ES-I3 (cell line): ENCODE measurements around the gene CACNG5.

Experiments
- H3K36me3 ChIP-seq: 2 replicates; pipeline ENCODE4 v1.6.1; 2013; ENCODE audit warnings: mild to moderate bottlenecking, low read length, control low read depth, moderate library complexity; ENCODE audit not compliant: insufficient read depth
- H3K4me1 ChIP-seq: 2 replicates; pipeline ENCODE4 v1.6.1; 2013; ENCODE audit warnings: mild to moderate bottlenecking, control low read depth, low read length; ENCODE audit not compliant: insufficient read depth
- H3K9ac ChIP-seq: 2 replicates; pipeline ENCODE4 v1.6.1; 2013; ENCODE audit warnings: low read depth, mild to moderate bottlenecking, low read length, moderate library complexity
- H3K9me3 ChIP-seq: 2 replicates; pipeline ENCODE4 v1.6.1; 2013; ENCODE audit warnings: mild to moderate bottlenecking, low read length, moderate library complexity; ENCODE audit not compliant: control insufficient read depth, insufficient read depth

CACNG5 gene

GRCh38 chr17:66849032-66849655 is 14.2 kb downstream of the CACNG5 start:
- no peaks in the 10 kb centered on the region; the same call in 1 of the 2 replicates for H3K9me3 ChIP-seq
- no peaks in the 10 kb centered on the region for H3K4me1 ChIP-seq
- H3K9ac ChIP-seq: no peak overlapping the region
- no peaks in the 10 kb centered on the region for H3K36me3 ChIP-seq

DNA sequence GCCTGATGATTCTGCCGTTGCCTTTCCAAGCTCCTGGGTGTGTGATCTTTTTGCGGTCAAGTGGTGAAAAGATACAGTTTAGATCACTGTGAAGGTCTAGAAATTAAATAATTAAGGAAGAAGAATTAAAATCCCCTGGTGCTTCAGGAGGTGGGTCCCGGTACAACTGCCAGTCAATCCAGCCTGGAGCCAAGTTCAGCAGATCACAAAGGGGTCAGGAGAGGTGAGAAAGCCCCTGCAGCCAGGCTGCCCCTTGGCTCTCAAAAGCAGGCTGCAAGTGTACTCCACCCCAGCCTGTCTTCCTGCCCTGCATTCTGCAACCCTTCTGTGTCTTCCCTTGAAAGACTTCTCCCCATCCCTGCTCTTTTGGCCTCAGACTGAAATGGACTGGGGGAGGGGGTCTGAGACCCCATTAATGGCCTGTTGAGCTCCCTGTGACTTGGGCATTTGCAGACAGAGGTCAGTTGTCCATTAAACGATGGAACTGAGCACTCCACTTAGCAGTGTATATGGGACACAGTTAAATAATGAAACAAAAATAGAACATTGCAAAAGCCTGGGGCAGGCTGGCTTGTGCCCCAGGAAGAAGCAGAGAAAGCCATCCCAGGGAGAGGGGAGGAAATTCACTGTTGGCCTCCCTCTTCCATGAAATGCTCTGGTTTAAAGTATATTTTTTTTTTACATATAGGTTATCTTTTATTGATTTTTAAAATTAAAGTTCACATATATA is 15.1 kb downstream of the CACNG5 start:
- Histone ChIP-seq H3K9ac (no peak overlapping the region), H3K4me1 (no peaks in the 10 kb centered on the region), H3K9me3 (no peaks in the 10 kb centered on the region; the same call in 1 of the 2 replicates), H3K36me3 (no peaks in the 10 kb centered on the region)

DNA sequence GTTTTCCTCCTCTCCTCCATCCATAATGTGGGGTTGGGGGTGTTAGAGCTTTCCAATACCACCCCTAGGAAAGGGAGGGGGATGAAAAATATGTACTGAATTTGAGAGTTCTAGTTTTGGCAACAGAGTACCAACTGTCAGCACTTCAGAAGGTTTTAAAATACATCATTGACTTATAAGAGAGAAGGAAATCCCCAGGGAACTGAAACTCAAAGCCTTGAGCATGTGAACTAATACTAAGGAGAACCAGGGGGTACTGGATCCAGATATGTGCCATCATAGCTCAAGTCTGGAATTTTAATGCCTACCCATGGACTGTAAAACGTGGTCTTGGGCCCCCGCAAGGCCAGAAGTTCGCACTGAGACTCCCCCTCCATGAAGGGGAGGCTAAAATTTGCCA is 15.8 kb downstream of the CACNG5 start:
- H3K9ac ChIP-seq: no peak overlapping the region
- no peaks in the 10 kb centered on the region; the same call in 1 of the 2 replicates for H3K9me3 ChIP-seq
- no peaks in the 10 kb centered on the region for H3K36me3 ChIP-seq
- H3K4me1 ChIP-seq: no peaks in the 10 kb centered on the region

DNA sequence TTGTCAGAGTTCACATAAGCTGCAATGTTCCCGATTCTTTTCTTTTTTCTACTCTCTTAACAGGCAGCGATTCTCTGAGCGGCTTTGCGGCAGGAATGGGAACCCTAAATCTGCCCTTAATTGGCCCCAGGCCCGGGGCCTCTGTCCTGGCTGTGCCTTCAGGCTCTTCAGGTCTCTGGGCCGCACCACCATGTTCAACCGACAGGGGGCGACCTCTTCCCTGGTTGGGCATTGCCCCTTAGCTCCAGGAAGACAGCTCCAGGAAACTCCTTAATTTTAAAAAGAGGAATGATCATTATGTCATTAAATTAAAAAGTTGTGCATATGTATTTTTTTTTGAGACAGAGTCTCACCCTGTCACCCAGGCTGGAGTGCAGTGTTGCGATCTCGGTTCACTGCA is 20.3 kb downstream of the CACNG5 start:
- Histone ChIP-seq H3K36me3 (no peaks in the 10 kb centered on the region), H3K9ac (no peak overlapping the region)

GRCh38 chr17:66858226-66859083 is 23.5 kb downstream of the CACNG5 start:
- Histone ChIP-seq H3K4me1 (no peaks in the 10 kb centered on the region), H3K9me3 (no peaks in the 10 kb centered on the region; the same call in 1 of the 2 replicates)

More for the DNA sequence above, 20.3 kb downstream of the CACNG5 start:
- Histone ChIP-seq H3K9me3 (no peaks in the 10 kb centered on the region; the same call in 1 of the 2 replicates), H3K4me1 (no peaks in the 10 kb centered on the region)

GRCh38 chr17:66859353-66859752 is 24.4 kb downstream of the CACNG5 start:
- Histone ChIP-seq H3K4me1 (no peaks in the 10 kb centered on the region), H3K36me3 (no peaks in the 10 kb centered on the region), H3K9ac (no peak overlapping the region), H3K9me3 (no peaks in the 10 kb centered on the region; the same call in 1 of the 2 replicates)

More at GRCh38 chr17:66858226-66859083, 23.5 kb downstream of the CACNG5 start:
- Histone ChIP-seq H3K36me3 (no peaks in the 10 kb centered on the region), H3K9ac (no peak overlapping the region)

- Histone ChIP-seq H3K4me1 (no peaks in the 10 kb centered on the region), H3K36me3 (no peaks in the 10 kb centered on the region), H3K9ac (no peak overlapping the region), H3K9me3 (no peaks in the 10 kb centered on the region)
Observed at GRCh38 chr17:66860204-66860603, 25.3 kb downstream of the CACNG5 start.

- no peaks in the 10 kb centered on the region for H3K36me3 ChIP-seq
- H3K9ac ChIP-seq: no peak overlapping the region
- no peaks in the 10 kb centered on the region for H3K9me3 ChIP-seq
- no peaks in the 10 kb centered on the region for H3K4me1 ChIP-seq
Observed at GRCh38 chr17:66863820-66864219, 28.9 kb downstream of the CACNG5 start.

DNA sequence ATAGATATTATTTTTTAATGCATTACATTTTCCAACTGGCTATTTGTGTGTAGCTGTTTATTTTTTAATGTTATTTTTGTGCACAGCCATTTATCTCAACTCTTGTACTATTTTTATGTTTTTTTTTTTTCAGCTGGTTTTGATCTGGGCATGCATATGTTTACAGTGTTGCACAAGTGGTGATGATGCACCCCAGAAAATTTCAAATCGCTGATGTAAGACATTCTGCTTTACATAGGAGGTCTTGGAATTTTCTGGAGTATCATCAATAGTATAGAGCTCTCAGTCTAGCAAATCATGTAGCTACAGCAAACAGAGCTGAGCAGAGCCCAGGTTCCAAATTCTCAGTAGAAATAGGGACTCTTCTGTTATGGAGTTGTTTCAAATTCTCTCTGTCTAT is 30.2 kb downstream of the CACNG5 start:
- H3K9me3 ChIP-seq: 0 out of 2 replicates have a peak, but pooled peaks cover 3% of the 10 kb centered on the region
- no peaks in the 10 kb centered on the region for H3K4me1 ChIP-seq
- H3K9ac ChIP-seq: no peak overlapping the region
- H3K36me3 ChIP-seq: no peaks in the 10 kb centered on the region

GRCh38 chr17:66873962-66874361 is 39.0 kb downstream of the CACNG5 start:
- H3K9ac ChIP-seq: no peak overlapping the region
- no peaks in the 10 kb centered on the region for H3K36me3 ChIP-seq
- H3K4me1 ChIP-seq: no peaks in the 10 kb centered on the region

GRCh38 chr17:66884931-66885330 is 50.0 kb downstream of the CACNG5 start:
- Histone ChIP-seq H3K4me1 (no peaks in the 10 kb centered on the region), H3K36me3 (no peaks in the 10 kb centered on the region), H3K9ac (no peak overlapping the region), H3K9me3 (peaks cover 3% of the 10 kb centered on the region; the same call in 1 of the 2 replicates)

More at GRCh38 chr17:66873962-66874361, 39.0 kb downstream of the CACNG5 start:
- H3K9me3 ChIP-seq: peaks cover 5% of the 10 kb centered on the region; the same call in 1 of the 2 replicates

DNA sequence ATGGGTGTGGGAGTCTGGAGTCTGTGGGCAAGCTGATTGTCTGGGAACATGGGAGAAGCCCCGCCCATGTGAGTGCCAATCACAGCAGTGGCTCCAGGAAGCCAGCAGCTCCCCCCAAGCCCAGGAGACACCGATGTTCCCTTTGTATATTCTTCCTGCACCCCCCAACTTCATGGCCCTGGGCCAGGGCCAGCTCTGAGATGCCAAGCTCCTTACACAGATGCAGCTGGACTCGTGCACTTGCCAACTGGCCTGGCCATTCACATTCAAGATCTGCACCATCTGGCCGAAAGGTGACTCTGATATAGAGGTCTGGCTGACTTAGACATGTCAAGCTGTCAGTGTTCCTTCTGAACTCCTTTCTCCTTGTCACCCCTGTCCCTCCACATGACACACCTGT is 50.5 kb downstream of the CACNG5 start:
- peaks cover 3% of the 10 kb centered on the region; the same call in 1 of the 2 replicates for H3K9me3 ChIP-seq

DNA sequence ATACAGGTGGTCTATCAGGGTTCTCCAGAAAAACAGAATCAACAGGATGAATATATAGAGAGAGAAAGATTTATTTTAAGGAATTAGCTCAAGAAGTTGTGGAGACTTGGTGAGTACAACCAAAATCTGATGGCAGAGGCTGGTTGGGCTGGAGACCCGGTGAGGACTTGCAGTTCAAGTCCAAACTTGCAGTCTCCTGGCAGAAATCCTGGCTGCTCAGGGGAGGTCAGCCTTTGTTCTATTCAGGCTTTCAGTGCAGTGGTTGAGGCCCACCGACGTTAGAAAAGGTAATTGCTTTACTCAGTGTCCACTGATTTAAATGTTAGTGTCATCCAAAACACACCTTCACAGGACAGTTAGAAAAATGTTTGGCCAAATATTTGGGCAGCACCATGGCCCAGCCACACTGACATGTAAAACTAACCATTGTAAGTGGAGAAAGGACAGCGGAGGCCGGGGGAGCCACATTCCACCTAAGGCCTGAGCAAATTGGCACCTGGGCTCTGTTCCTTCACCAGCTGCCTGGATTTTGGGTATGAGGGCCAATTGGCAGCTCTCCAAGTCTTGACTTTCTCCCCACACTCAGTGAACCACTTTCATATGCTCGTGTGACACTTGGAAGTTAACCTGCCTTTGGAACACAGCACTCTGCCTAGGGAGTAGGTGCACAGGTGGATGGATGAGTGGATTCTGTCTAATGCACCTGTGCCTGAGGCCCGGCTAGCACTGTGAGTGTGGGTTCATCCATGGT is 54.7 kb downstream of the CACNG5 start:
- H3K36me3 ChIP-seq: no peaks in the 10 kb centered on the region
- H3K4me1 ChIP-seq: no peaks in the 10 kb centered on the region
- H3K9me3 ChIP-seq: no peaks in the 10 kb centered on the region; the same call in 1 of the 2 replicates
- no peak overlapping the region for H3K9ac ChIP-seq

More for the DNA sequence above, 50.5 kb downstream of the CACNG5 start:
- H3K4me1 ChIP-seq: no peaks in the 10 kb centered on the region
- no peak overlapping the region for H3K9ac ChIP-seq
- no peaks in the 10 kb centered on the region for H3K36me3 ChIP-seq

DNA sequence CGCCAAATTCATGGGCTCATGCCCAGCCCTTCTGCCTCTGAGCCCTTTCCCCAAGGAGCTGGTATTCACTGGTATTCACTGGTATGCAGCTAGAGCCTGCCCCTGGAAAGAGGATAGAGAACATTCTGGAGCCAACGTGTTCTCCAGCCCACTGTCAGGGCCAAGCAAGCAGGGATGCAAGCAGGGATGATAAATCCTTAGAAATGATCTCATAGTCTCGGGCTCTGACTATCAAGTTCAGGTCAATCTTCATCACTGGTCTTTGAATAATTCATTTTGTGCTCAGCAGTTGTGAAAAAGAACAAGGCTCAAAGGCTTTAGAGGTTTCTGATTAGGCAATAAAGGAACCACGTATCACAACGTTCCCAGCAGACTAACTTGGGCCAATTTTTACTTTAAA is 57.3 kb downstream of the CACNG5 start:
- Histone ChIP-seq H3K9me3 (no peaks in the 10 kb centered on the region; the same call in 1 of the 2 replicates), H3K36me3 (no peaks in the 10 kb centered on the region), H3K4me1 (no peaks in the 10 kb centered on the region), H3K9ac (no peak overlapping the region)
